GM23338 (cell line): Measurements from ENCODE around the gene GPR153.

Source experiments
- CTCF ChIP-seq, 2 experiments: fragments of 200-600 bp in 1 of 2; sonication (generic) in 1 of 2; conservative IDR thresholded peaks; 2 replicates each; pipeline versions ENCODE4 v1.5.1 to v1.6.1; 2016 to 2017; ENCODE audit warnings: antibody characterized with exemption in 2 of 2, low read depth in 2 of 2, mild to moderate bottlenecking in 2 of 2, moderate library complexity in 1 of 2
- POLR2AphosphoS5 ChIP-seq: IDR thresholded peaks from 2 replicates; pipeline ENCODE4 v1.6.1; 2016; ENCODE audit warnings: antibody characterized with exemption, low read depth

GRCh38 chr1:6241107-6241886 lies 19.6 kb downstream of the GPR153 start:
- TF ChIP-seq POLR2AphosphoS5, result no peak
- no peak for TF ChIP-seq CTCF (conservative IDR thresholded peaks at IDR 0.05; ENCODE audit: low read depth in 2 of 2)
